ENCODE data around the gene ANKRD34C. TPM values are rescaled to one million over a fixed set of nuclear protein-coding genes. Genes with fewer than 3 reads are reported as not detected.
A peak's percentile ranks its signal among the peaks of the same experiment; 100 is the strongest.

ANKRD34C gene
- total RNA-seq = not detected

- no peak for DNase-seq (ENCODE audit: low spot score in 2 of 2)
- H3K27ac Mint-ChIP-seq = no peak within 1 kb of the TSS
- no peak for ATAC-seq
- peaks cover 7 to 25% of the 10 kb centered on the region in 2 donors for H3K36me3 Mint-ChIP-seq
- peaks cover 10 to 11% of the 10 kb centered on the region in 2 donors for H3K9me3 Mint-ChIP-seq
Observed at GRCh38 chr15:79282371-79283251, at the start of gene ANKRD34C. TSS of gene ANKRD34C (plus strand) at chr15:79282722. CDS start at chr15:79293285, 10,563 bp downstream.

- peaks cover 7 to 10% of the 10 kb centered on the region in 2 donors for H3K36me3 Mint-ChIP-seq
- H3K27ac Mint-ChIP-seq = no peak overlapping the region
- DNase-seq (ENCODE audit: low spot score in 2 of 2) (no peak), ATAC-seq (no peak)
- peaks cover 11 to 16% of the 10 kb centered on the region in 2 donors for H3K9me3 Mint-ChIP-seq
Observed at GRCh38 chr15:79233236-79233635, 49.3 kb upstream of the ANKRD34C start.

- H3K9me3 Mint-ChIP-seq = no peaks in the 10 kb centered on the region
- ATAC-seq (no peak), DNase-seq (ENCODE audit: low spot score in 2 of 2) (no peak)
- H3K27ac Mint-ChIP-seq = no peak overlapping the region
- H3K36me3 Mint-ChIP-seq = no peaks in the 10 kb centered on the region
Observed at GRCh38 chr15:79240036-79240435, 42.5 kb upstream of the ANKRD34C start.

- ATAC-seq (no peak), DNase-seq (ENCODE audit: low spot score in 2 of 2) (no peak)
- H3K9me3 Mint-ChIP-seq = no peaks in the 10 kb centered on the region
- H3K27ac Mint-ChIP-seq = no peak overlapping the region
- H3K36me3 Mint-ChIP-seq = no peaks in the 10 kb centered on the region
Observed at GRCh38 chr15:79243723-79244122, 38.8 kb upstream of the ANKRD34C start.

- Mint-ChIP-seq H3K9me3 (no peaks in the 10 kb centered on the region), H3K36me3 (no peaks in the 10 kb centered on the region), H3K27ac (no peak overlapping the region)
- ATAC-seq = no peak
- no peak for DNase-seq (ENCODE audit: low spot score in 2 of 2)
Observed at GRCh38 chr15:79244876-79245275, 37.6 kb upstream of the ANKRD34C start.

GRCh38 chr15:79248183-79248582 is 34.3 kb upstream of the ANKRD34C start:
- DNase-seq (ENCODE audit: low spot score in 2 of 2) = no peak
- Mint-ChIP-seq H3K36me3 (no peaks in the 10 kb centered on the region), H3K9me3 (no peaks in the 10 kb centered on the region), H3K27ac (no peak overlapping the region)
- ATAC-seq = no peak

GRCh38 chr15:79257454-79257853 is 25.1 kb upstream of the ANKRD34C start:
- Mint-ChIP-seq H3K36me3 (no peaks in the 10 kb centered on the region), H3K27ac (no peak overlapping the region), H3K9me3 (peaks cover 0 to 13% of the 10 kb centered on the region in 2 donors)
- ATAC-seq = no peak
- no peak for DNase-seq (ENCODE audit: low spot score in 2 of 2)

- peaks cover 0 to 7% of the 10 kb centered on the region in 2 donors for H3K9me3 Mint-ChIP-seq
- H3K27ac Mint-ChIP-seq = no peak overlapping the region
- DNase-seq (ENCODE audit: low spot score in 2 of 2) = no peak
- no peak for ATAC-seq
- no peaks in the 10 kb centered on the region for H3K36me3 Mint-ChIP-seq
Observed at GRCh38 chr15:79261836-79262235, 20.7 kb upstream of the ANKRD34C start.

- ATAC-seq (no peak), DNase-seq (ENCODE audit: low spot score in 2 of 2) (no peak)
- Mint-ChIP-seq H3K36me3 (no peaks in the 10 kb centered on the region), H3K9me3 (no peaks in the 10 kb centered on the region), H3K27ac (no peak overlapping the region)
Observed at GRCh38 chr15:79265167-79265566, 17.4 kb upstream of the ANKRD34C start.

GRCh38 chr15:79265987-79266579 is 16.4 kb upstream of the ANKRD34C start:
- Mint-ChIP-seq H3K9me3 (no peaks in the 10 kb centered on the region), H3K27ac (no peak overlapping the region), H3K36me3 (no peaks in the 10 kb centered on the region)
- no peak for DNase-seq (ENCODE audit: low spot score in 2 of 2)
- no peak for ATAC-seq

- H3K27ac Mint-ChIP-seq = no peak overlapping the region
- DNase-seq (ENCODE audit: low spot score in 2 of 2) (peak in 1 of 2 donors; percentile 62), ATAC-seq (peak in 1 of 2 donors; percentile 53)
- H3K9me3 Mint-ChIP-seq = peaks cover 10 to 11% of the 10 kb centered on the region in 2 donors
- peaks cover 7 to 25% of the 10 kb centered on the region in 2 donors for H3K36me3 Mint-ChIP-seq
Observed at GRCh38 chr15:79283252-79284048, 928 bp downstream of the ANKRD34C start.

GRCh38 chr15:79290642-79291275 is 8.2 kb downstream of the ANKRD34C start:
- ATAC-seq = peak in 1 of 2 donors; percentile 78
- no peak for DNase-seq (ENCODE audit: low spot score in 2 of 2)
- Mint-ChIP-seq H3K27ac (peak overlapping the region in 1 of 2 donors; percentile 3), H3K36me3 (no peaks in the 10 kb centered on the region), H3K9me3 (no peaks in the 10 kb centered on the region)

GRCh38 chr15:79292011-79292410 is 9.5 kb downstream of the ANKRD34C start:
- no peak overlapping the region for H3K27ac Mint-ChIP-seq
- no peaks in the 10 kb centered on the region for H3K36me3 Mint-ChIP-seq
- DNase-seq (ENCODE audit: low spot score in 2 of 2) (no peak), ATAC-seq (no peak)
- H3K9me3 Mint-ChIP-seq = no peaks in the 10 kb centered on the region

- ATAC-seq = no peak
- Mint-ChIP-seq H3K27ac (no peak overlapping the region), H3K36me3 (no peaks in the 10 kb centered on the region), H3K9me3 (no peaks in the 10 kb centered on the region)
- no peak for DNase-seq (ENCODE audit: low spot score in 2 of 2)
Observed at GRCh38 chr15:79294075-79294474, 11.6 kb downstream of the ANKRD34C start.

GRCh38 chr15:79296583-79296982 is 14.1 kb downstream of the ANKRD34C start:
- H3K27ac Mint-ChIP-seq = no peak overlapping the region
- DNase-seq (ENCODE audit: low spot score in 2 of 2) = no peak

GRCh38 chr15:79299126-79299840 is 16.8 kb downstream of the ANKRD34C start:
- no peak overlapping the region for H3K27ac Mint-ChIP-seq
- H3K36me3 Mint-ChIP-seq = no peaks in the 10 kb centered on the region
- ATAC-seq (no peak), DNase-seq (ENCODE audit: low spot score in 2 of 2) (no peak)
- H3K9me3 Mint-ChIP-seq = no peaks in the 10 kb centered on the region

More at GRCh38 chr15:79296583-79296982, 14.1 kb downstream of the ANKRD34C start:
- Mint-ChIP-seq H3K9me3 (no peaks in the 10 kb centered on the region), H3K36me3 (no peaks in the 10 kb centered on the region)
- ATAC-seq = no peak
